ENCODE data around the gene TAOK3.

GRCh38 chr12:118299791-118300460 is 72.8 kb downstream of the TAOK3 start:
- no peak for TF ChIP-seq CTCF (IDR thresholded peaks at IDR 0.05)
- TF ChIP-seq POLR2AphosphoS5 (IDR thresholded peaks at IDR 0.05), result no peak

Measured in prostate gland (tissue), 2 donors.